CD14-positive monocyte (primary cell): ENCODE data around the gene TMED8. TPM values are rescaled to one million over a fixed set of nuclear protein-coding genes. Genes with fewer than 3 reads are reported as not detected.

Experiments used
- DNase-seq, 3 donors: peaks; one replicate each; pipeline ENCODE4 v3.0.0-alpha.2; 2011 to 2022
- H2AFZ ChIP-seq: 2 replicates; pipeline ENCODE4 v1.6.0; 2012; ENCODE audit warnings: mild to moderate bottlenecking, low read depth, low read length, inconsistent platforms; ENCODE audit not compliant: insufficient read depth, poor library complexity, severe bottlenecking
- H3K27ac ChIP-seq, 2 donors: 1 replicate in 1 of 2; 2 replicates in 1 of 2; pipeline ENCODE4 v1.5.1; 2012 to 2013; ENCODE audit warnings: low read length in 2 of 2, control low read depth in 1 of 2, inconsistent platforms in 1 of 2, low read depth in 1 of 2, mild to moderate bottlenecking in 1 of 2
- H3K27me3 ChIP-seq, 2 donors: one replicate each; pipeline versions ENCODE4 v1.6.0 to v1.6.1; 2011 to 2013; ENCODE audit warnings: low read length in 2 of 2; ENCODE audit not compliant: control insufficient read depth in 2 of 2, insufficient read depth in 2 of 2
- H3K36me3 ChIP-seq, 2 donors: replicated peaks in 1 of 2; 1 replicate in 1 of 2; 2 replicates in 1 of 2; pipeline versions ENCODE4 v1.5.1 to v1.6.1; 2012 to 2013; ENCODE audit warnings: low read length in 2 of 2, control low read depth in 1 of 2, inconsistent platforms in 1 of 2, mild to moderate bottlenecking in 1 of 2; ENCODE audit not compliant: insufficient read depth in 2 of 2, control insufficient read depth in 1 of 2
- H3K4me1 ChIP-seq, 2 donors: 1 replicate in 1 of 2; 2 replicates in 1 of 2; pipeline versions ENCODE4 v1.5.1 to v1.6.1; 2012 to 2013; ENCODE audit warnings: low read length in 2 of 2, control low read depth in 1 of 2, inconsistent platforms in 1 of 2, mild to moderate bottlenecking in 1 of 2, moderate library complexity in 1 of 2; ENCODE audit not compliant: insufficient read depth in 2 of 2, control insufficient read depth in 1 of 2
- H3K4me2 ChIP-seq: replicated peaks from 2 replicates; pipeline ENCODE3; 2012; ENCODE audit warnings: low read length, moderate library complexity, mild to moderate bottlenecking; ENCODE audit not compliant: poor library complexity, severe bottlenecking; ENCODE audit errors: extremely low read depth
- H3K4me3 ChIP-seq, 3 experiments: fragments of 200-600 bp in 1 of 3; sonication (generic) in 1 of 3; replicated peaks in 1 of 3; 1 replicate in 2 of 3; 2 replicates in 1 of 3; pipeline ENCODE4 v1.5.1; 2011 to 2013; ENCODE audit warnings: low read length in 3 of 3, mild to moderate bottlenecking in 3 of 3, control low read depth in 2 of 3, low read depth in 2 of 3, inconsistent platforms in 1 of 3, moderate library complexity in 1 of 3
- H3K79me2 ChIP-seq: 2 replicates; pipeline ENCODE4 v1.6.0; 2012; ENCODE audit warnings: mild to moderate bottlenecking, control low read depth, inconsistent platforms, low read length, moderate library complexity; ENCODE audit not compliant: insufficient read depth
- H3K9ac ChIP-seq: 2 replicates; pipeline ENCODE4 v1.6.0; 2017; ENCODE audit warnings: low read length, mild to moderate bottlenecking; ENCODE audit not compliant: insufficient read depth, poor library complexity, severe bottlenecking
- H3K9me3 ChIP-seq, 2 donors: replicated peaks in 1 of 2; 1 replicate in 1 of 2; 2 replicates in 1 of 2; pipeline versions ENCODE4 v1.5.1 to v1.6.1; 2012 to 2013; ENCODE audit warnings: low read length in 2 of 2, control low read depth in 1 of 2; ENCODE audit not compliant: control insufficient read depth in 1 of 2, insufficient read depth in 1 of 2
- H4K20me1 ChIP-seq: 2 replicates; pipeline ENCODE4 v1.6.0; 2012; ENCODE audit warnings: mild to moderate bottlenecking, low read length, control low read depth, moderate library complexity; ENCODE audit not compliant: insufficient read depth
- H3K27ac Mint-ChIP-seq, 7 donors: one replicate each; pipeline ENCODE4 v1.8.0; 2020; ENCODE audit warnings: mild to moderate bottlenecking in 7 of 7, mixed read lengths in 7 of 7, moderate library complexity in 6 of 7, inconsistent platforms in 2 of 7
- H3K27me3 Mint-ChIP-seq, 3 donors: one replicate each; pipeline ENCODE4 v1.8.0; 2021 to 2022; ENCODE audit warnings: low read depth in 3 of 3, mild to moderate bottlenecking in 3 of 3, mixed read lengths in 3 of 3, moderate library complexity in 3 of 3, inconsistent platforms in 1 of 3
- H3K36me3 Mint-ChIP-seq, 2 donors: one replicate each; pipeline ENCODE4 v1.8.0; 2020; ENCODE audit warnings: mixed read lengths in 2 of 2, inconsistent platforms in 1 of 2, mild to moderate bottlenecking in 1 of 2
- H3K4me1 Mint-ChIP-seq: one replicate; pipeline ENCODE4 v1.8.0; 2020; ENCODE audit warnings: mild to moderate bottlenecking, mixed read lengths
- H3K4me3 Mint-ChIP-seq, 2 donors: one replicate each; pipeline ENCODE4 v1.8.0; 2020; ENCODE audit warnings: mild to moderate bottlenecking in 2 of 2, mixed read lengths in 2 of 2, moderate library complexity in 1 of 2
- H3K9me3 Mint-ChIP-seq, 7 donors: one replicate each; pipeline ENCODE4 v1.8.0; 2020 to 2022; ENCODE audit warnings: mixed read lengths in 7 of 7, mild to moderate bottlenecking in 6 of 7, moderate library complexity in 6 of 7, inconsistent platforms in 2 of 7
- WGBS: methylation state at CpG from one replicate; pipeline ENCODE4 v1.1.5; 2013; ENCODE audit warnings: missing lambda C conversion rate; ENCODE audit not compliant: insufficient coverage; 5-methylcytosine and 5-hydroxymethylcytosine counted together
- intact Hi-C, 2 donors: fragments of 100-400 bp; cut with micrococcal nuclease; formaldehyde crosslinking; loops; one replicate each; pipeline versions ENCODE4 v1.15.0 to v1.15.1; 2023
- polyA plus RNA-seq, 3 donors: library from polyadenylated mRNA; depleted of rRNA in 1 of 3; unstranded in 2 of 3; stranded (reverse) in 1 of 3; fragments of 300-500 nt in 2 of 3; fragments of >200 nt in 1 of 3; fragmentation: Illumina TruSeq in 2 of 3; gene quantifications; 1 replicate in 2 of 3; 2 replicates in 1 of 3; pipeline ENCODE4 v1.2.3, GENCODE V29; 2012 to 2021
- TF ChIP-seq, protein P1 (sequence below): fragments of 200-600 bp; IDR thresholded peaks from one replicate; pipeline ENCODE4 v1.8.0; 2022; ENCODE audit warnings: antibody characterized with exemption, mild to moderate bottlenecking

Gene TMED8
- polyA plus RNA-seq, 3 donors, result 5.4 to 6.2 (median 6.1) TPM

DNA sequence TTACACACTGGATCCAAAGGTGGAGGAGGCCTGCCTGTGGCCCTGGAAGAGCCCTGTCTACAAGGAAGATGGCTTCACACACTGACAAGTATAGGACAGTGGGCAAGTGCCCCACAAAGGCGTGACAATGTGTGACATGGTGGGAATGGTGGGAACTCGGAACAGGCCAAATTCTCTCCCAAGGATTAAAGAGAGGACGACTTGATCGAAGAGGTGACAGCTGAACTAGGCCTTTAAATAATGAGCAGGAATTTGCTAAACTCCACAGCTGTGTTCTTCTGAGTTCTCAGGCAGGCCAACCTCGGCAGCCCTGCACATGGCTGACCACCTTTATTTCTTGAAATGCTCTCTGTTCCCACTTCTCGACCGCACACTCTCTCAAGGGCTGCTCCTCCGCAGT, 80.0 kb downstream of the TMED8 start:
- Histone ChIP-seq H3K27me3 (no peaks in the 10 kb centered on the region), H4K20me1 (no peaks in the 10 kb centered on the region), H3K4me2 (no peak overlapping the region), H2AFZ (no peak overlapping the region), H3K4me3 (no peak overlapping the region), H3K9me3 (no peaks in the 10 kb centered on the region), H3K9ac (no peak overlapping the region), H3K79me2 (no peaks in the 10 kb centered on the region), H3K4me1 (no peaks in the 10 kb centered on the region), H3K36me3 (peaks cover 2 to 49% of the 10 kb centered on the region in 2 donors), H3K27ac (no peak overlapping the region)
- H3K4me1 Mint-ChIP-seq, result peaks cover 5% of the 10 kb centered on the region
- DNase-seq, result no peak
- H3K27me3 Mint-ChIP-seq, result peaks cover 0 to 2% (median 0%) of the 10 kb centered on the region in 3 donors
- TF ChIP-seq, protein P1, sequence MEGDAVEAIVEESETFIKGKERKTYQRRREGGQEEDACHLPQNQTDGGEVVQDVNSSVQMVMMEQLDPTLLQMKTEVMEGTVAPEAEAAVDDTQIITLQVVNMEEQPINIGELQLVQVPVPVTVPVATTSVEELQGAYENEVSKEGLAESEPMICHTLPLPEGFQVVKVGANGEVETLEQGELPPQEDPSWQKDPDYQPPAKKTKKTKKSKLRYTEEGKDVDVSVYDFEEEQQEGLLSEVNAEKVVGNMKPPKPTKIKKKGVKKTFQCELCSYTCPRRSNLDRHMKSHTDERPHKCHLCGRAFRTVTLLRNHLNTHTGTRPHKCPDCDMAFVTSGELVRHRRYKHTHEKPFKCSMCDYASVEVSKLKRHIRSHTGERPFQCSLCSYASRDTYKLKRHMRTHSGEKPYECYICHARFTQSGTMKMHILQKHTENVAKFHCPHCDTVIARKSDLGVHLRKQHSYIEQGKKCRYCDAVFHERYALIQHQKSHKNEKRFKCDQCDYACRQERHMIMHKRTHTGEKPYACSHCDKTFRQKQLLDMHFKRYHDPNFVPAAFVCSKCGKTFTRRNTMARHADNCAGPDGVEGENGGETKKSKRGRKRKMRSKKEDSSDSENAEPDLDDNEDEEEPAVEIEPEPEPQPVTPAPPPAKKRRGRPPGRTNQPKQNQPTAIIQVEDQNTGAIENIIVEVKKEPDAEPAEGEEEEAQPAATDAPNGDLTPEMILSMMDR, result no peak
- 100% methylated on average over 6 of the region's 8 CpGs for WGBS
- H3K9me3 Mint-ChIP-seq, result no peaks in the 10 kb centered on the region
- H3K27ac Mint-ChIP-seq, result no peak overlapping the region
- no peak overlapping the region for H3K4me3 Mint-ChIP-seq
- peaks cover 25 to 27% of the 10 kb centered on the region in 2 donors for H3K36me3 Mint-ChIP-seq
- intact Hi-C loops, result no loop called here

DNA sequence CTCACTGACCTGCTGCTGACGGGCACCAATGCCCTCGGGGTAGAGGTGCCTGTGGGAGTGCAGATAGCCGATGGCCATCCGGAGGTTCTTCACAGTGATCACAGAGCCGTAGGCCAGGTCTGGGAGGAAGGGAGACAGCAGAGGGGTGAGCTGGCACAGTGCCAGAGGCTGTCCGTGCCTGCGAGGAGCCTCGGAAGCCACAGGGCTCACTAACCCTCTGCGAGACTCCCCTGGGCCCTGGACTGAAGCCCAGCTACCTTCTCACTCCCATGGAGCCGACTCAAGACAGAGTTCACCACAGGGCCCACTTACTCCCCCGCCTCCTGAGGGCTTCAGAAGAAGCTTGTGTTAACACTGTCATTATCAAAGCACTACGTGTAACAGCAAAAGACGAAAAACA, 80.7 kb downstream of the TMED8 start:
- Histone ChIP-seq H3K9me3 (no peaks in the 10 kb centered on the region), H3K9ac (no peak overlapping the region), H3K4me1 (no peaks in the 10 kb centered on the region), H3K79me2 (no peaks in the 10 kb centered on the region), H4K20me1 (no peaks in the 10 kb centered on the region), H3K4me2 (no peak overlapping the region), H3K36me3 (peaks cover 2 to 49% of the 10 kb centered on the region in 2 donors), H3K4me3 (no peak overlapping the region), H2AFZ (no peak overlapping the region), H3K27ac (no peak overlapping the region), H3K27me3 (no peaks in the 10 kb centered on the region)
- intact Hi-C loops, result no loop called here
- H3K9me3 Mint-ChIP-seq, result no peaks in the 10 kb centered on the region
- TF ChIP-seq, protein P1, result no peak
- H3K27ac Mint-ChIP-seq, result peak overlapping the region in 1 of 7 donors; percentile 82
- no peak overlapping the region for H3K4me3 Mint-ChIP-seq
- DNase-seq, result no peak
- peaks cover 0 to 2% (median 0%) of the 10 kb centered on the region in 3 donors for H3K27me3 Mint-ChIP-seq
- peaks cover 25 to 27% of the 10 kb centered on the region in 2 donors for H3K36me3 Mint-ChIP-seq
- peaks cover 4% of the 10 kb centered on the region for H3K4me1 Mint-ChIP-seq
- 100% methylated on average over 8 of the region's 13 CpGs for WGBS
